Epithelial cell of proximal tubule (primary cell): ENCODE results near the gene EPB41L1. TPM values are rescaled to one million over a fixed set of nuclear protein-coding genes. Genes with fewer than 3 reads are reported as not detected.

Experiments
- DNase-seq: peaks from one replicate; pipeline ENCODE4 v3.0.0-alpha.2; 2011; ENCODE audit warnings: low read depth
- H3K4me3 ChIP-seq: 2 replicates; pipeline ENCODE4 v1.5.1; 2011; ENCODE audit warnings: low read depth, mild to moderate bottlenecking, low read length
- total RNA-seq: library from RNA; depleted of rRNA; stranded (reverse); fragments of >200 nt; gene quantifications from 2 replicates; pipeline ENCODE4 v1.2.3, GENCODE V29; 2015
- TF ChIP-seq, protein P1 (sequence below): conservative IDR thresholded peaks from 2 replicates; pipeline ENCODE4 v1.5.1; 2012; ENCODE audit warnings: low read depth, mild to moderate bottlenecking, low read length

The EPB41L1 gene
- total RNA-seq, 1 donor from 2014 or later = 17.4 TPM

DNA sequence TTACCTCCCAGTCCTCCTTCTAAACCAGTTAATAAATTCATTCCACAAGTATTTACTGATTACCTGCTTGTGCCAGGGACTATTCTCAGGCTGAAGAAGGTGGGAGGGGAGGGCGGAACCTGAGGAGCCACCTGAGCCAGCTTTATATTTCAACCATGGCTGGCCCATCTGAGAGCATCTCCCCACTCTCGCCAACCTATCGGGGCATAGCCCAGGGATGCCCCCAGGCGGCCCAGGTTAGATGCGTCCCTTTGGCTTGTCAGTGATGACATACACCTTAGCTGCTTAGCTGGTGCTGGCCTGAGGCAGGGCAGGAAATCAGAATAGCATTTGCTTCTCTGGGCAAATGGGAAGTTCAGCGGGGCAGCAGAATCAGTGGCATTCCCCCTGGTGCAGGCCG lies 76.8 kb downstream of the EPB41L1 start:
- TF ChIP-seq, protein P1, sequence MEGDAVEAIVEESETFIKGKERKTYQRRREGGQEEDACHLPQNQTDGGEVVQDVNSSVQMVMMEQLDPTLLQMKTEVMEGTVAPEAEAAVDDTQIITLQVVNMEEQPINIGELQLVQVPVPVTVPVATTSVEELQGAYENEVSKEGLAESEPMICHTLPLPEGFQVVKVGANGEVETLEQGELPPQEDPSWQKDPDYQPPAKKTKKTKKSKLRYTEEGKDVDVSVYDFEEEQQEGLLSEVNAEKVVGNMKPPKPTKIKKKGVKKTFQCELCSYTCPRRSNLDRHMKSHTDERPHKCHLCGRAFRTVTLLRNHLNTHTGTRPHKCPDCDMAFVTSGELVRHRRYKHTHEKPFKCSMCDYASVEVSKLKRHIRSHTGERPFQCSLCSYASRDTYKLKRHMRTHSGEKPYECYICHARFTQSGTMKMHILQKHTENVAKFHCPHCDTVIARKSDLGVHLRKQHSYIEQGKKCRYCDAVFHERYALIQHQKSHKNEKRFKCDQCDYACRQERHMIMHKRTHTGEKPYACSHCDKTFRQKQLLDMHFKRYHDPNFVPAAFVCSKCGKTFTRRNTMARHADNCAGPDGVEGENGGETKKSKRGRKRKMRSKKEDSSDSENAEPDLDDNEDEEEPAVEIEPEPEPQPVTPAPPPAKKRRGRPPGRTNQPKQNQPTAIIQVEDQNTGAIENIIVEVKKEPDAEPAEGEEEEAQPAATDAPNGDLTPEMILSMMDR = no peak

DNA sequence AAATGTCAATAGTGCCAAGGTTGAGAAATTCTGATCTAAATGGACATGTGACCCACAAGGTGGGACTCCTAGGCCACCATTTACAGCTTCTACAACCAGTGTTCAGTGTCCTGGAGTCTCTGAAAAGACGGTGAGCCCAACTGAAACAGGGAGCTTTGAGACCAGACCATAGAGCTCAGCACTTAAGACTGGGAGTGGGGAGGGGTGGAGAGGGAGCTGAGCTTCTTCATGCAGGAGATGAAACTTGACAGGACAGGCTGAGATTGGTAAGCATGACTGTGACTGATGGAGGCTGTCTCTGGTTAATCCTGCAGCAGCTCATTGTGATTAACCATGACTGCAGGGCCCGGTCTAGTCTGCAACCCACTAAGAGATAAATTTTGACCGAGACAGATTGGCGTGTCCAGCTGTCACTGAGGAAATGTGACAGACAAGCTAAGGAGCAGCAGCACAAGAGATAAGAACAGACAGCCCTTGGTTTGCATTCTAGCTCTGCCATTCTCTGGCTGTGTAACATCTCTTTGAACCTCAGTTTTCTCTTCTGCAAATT lies 80.3 kb downstream of the EPB41L1 start:
- DNase-seq = no peak
- H3K4me3 ChIP-seq = no peak overlapping the region
- TF ChIP-seq, protein P1 = no peak

More for the DNA sequence above, 76.8 kb downstream of the EPB41L1 start:
- DNase-seq = no peak
- H3K4me3 ChIP-seq = no peak overlapping the region

DNA sequence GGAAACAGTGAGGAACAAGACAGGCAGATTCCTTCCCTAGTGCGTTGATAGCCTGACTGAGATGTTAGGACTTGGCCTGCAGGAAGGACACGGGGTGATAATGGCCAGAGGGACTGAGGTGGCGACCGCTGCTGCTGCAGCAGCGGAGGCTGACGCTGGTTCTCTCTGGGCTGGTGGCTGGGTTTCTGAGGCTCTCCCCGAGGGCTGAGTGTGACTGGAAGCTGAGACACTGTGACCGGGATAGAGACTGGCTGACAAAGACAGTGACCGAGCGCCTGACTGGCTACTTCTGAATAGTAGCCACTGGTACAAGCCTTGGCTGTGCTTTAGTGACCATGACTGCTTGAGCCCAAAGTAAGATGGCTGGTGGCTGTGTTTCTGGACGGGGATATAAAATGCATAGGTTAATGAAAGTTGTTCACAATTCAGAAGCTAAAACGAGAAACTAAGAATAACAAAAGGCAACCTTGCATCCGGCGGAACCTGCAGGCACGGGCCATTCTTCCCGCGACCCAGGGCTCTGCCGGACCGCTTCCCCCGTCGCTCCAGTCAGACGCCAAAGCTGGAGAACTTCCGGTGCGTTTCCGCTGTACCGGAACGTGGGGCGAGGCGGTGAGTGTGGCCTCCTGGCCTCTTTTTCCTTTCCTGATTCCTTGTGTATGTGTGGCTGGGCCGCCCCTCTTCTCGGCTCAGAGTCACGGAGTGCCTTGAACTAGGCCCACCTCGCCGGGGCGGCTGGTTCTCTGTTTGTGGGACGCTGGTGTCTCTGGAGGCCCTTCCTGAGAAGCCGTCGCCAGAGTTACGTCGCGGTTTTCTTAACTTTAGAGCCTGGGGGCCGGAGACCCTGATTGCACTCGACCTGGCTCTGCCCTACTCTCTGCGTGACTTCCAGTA lies 81.6 kb downstream of the EPB41L1 start, which contains the start of gene AAR2:
AAR2 (plus strand) TSS at position 587 of the 894 bp plus-strand sequence. CDS start 3,391 bp downstream, outside the sequence.
- DNase-seq = peak; percentile 18
- peak within 1 kb of the TSS; percentile 95 for H3K4me3 ChIP-seq
- TF ChIP-seq, protein P1 = no peak

DNA sequence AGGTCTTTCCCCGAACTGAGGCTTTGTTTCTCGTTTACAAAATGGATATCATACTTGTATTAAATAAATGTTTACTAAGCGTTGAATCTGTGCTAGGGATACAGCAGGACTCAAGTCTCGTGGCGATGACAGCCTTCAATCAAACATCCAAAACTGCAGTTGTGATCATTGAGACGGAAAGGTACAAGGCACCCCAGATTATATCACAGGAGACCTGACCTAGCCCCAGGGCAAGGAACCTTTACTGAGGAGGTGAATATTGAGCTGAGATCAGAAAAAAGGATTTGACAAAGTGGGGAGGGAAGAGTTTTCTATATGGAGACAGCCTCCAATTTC lies 82.2 kb downstream of the EPB41L1 start:
- H3K4me3 ChIP-seq = peak overlapping the region; percentile 95
- TF ChIP-seq, protein P1 = no peak
- no peak for DNase-seq

DNA sequence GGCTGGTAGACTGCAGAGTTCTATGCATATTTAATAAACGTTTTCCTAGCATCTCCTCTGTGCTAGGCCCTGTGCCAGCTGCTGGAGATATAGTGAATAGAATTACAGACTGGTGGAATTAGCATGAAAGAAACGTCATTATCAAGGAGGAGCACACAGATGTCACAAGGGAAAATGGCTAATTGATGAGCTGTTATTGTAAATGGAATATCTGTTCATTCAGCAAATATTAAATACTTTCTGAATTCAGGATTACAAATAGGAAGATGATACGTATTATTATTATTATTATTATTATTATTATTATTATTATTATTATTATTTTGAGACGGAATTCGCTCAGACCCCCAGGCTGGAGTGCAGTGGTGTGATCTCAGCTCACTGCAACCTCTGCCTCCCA lies 82.9 kb downstream of the EPB41L1 start:
- TF ChIP-seq, protein P1 = no peak
- DNase-seq = no peak
- peak overlapping the region; percentile 95 for H3K4me3 ChIP-seq

DNA sequence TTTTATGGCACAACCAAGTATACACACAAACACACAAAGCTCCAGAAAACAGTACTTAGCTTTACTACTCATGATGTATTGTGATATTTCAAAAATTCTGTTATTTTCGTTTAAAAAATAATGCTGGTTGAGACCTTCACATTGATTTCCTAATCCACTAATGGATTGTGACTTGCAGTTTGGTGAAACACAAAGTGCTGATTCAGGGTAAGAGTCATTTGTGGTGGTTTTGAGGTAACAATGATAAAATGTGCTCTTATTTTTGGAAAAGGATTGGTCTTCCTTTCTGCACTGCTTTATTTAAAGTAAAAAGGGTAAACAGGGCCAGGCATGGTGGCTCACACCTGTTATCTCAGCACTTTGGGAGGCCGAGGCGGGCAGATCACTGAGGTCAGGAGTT lies 83.6 kb downstream of the EPB41L1 start:
- DNase-seq = no peak
- TF ChIP-seq, protein P1 = no peak
- H3K4me3 ChIP-seq = no peak overlapping the region
